Fibroblast of skin of left biceps (primary cell): ENCODE results near the gene RASGRP3.
"Not testable (repeated sequence)": the region's sequence is repeated elsewhere in the genome, so short reads cannot be mapped to it uniquely, and the experiment has no call there.

Experiments
- DNase-seq, 2 experiments: peaks; one replicate each; pipeline ENCODE4 v3.0.0-alpha.2; 2013; ENCODE audit warnings: low read depth in 2 of 2

The RASGRP3 gene, protein sequence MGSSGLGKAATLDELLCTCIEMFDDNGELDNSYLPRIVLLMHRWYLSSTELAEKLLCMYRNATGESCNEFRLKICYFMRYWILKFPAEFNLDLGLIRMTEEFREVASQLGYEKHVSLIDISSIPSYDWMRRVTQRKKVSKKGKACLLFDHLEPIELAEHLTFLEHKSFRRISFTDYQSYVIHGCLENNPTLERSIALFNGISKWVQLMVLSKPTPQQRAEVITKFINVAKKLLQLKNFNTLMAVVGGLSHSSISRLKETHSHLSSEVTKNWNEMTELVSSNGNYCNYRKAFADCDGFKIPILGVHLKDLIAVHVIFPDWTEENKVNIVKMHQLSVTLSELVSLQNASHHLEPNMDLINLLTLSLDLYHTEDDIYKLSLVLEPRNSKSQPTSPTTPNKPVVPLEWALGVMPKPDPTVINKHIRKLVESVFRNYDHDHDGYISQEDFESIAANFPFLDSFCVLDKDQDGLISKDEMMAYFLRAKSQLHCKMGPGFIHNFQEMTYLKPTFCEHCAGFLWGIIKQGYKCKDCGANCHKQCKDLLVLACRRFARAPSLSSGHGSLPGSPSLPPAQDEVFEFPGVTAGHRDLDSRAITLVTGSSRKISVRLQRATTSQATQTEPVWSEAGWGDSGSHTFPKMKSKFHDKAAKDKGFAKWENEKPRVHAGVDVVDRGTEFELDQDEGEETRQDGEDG

DNA sequence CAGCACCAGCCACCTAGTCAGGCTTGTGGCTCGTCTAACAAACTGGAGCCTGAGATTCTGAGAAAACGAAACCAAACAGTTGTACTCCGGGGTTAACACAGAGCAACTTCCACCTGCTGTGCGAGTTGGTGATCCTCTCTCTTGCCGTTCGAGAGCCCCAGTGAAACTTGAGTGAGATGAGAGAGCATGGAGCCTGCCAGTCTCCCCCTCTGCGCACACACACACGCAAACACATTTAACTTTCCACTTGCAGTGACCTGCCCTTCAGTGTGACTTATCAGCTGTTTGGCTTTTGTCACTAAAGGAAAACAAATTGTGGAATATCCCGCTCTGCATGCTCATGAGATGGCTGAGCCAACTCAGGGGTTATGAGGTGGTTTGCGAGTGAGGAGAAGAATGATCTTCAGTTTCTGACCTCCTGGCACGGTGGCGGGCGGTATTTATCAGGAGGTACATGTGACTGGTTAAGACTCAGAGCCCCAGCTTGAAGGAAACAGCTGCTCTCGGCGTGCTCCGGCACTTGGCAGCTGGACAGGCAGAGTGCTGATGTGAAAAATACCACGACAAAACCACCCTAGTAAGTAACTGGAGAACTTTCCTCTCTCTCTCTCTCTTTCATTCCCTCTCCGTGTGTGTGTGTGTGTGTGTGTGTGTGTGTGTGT, at the start of gene RASGRP3:
Gene RASGRP3, plus strand, starts transcription at position 519 of the 662 bp plus-strand sequence. CDS start 38,488 bp downstream, outside the sequence.
- DNase-seq, result peak; percentile 82 to 87

DNA sequence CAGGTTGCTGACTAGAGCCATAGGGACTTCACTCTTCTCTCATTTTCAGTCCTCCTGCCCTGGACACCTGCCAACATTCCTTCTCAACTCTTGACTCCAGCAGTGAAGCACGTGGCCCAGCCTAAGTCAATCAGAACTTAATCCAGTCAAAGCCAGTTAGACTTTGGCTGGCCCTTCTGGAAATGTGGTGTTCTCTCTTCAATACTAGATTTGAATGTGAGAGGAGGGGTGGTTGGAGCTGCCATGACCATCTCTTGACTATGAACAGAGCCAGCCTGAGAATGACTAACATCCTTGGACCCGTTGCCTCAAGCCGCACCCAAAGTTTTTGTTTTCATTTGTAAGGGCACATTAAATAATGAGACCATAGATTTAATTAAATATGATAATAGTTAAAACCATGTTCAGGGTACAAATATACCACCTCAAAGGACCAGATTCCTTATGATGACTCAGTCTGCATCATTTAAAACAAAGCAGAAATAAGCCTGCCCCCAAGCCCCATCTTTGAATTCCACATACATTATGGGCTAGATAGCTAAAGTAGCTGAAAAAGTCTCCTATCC, 49.7 kb upstream of the RASGRP3 start:
- DNase-seq, result peak in 1 of 2 experiments; percentile 30

DNA sequence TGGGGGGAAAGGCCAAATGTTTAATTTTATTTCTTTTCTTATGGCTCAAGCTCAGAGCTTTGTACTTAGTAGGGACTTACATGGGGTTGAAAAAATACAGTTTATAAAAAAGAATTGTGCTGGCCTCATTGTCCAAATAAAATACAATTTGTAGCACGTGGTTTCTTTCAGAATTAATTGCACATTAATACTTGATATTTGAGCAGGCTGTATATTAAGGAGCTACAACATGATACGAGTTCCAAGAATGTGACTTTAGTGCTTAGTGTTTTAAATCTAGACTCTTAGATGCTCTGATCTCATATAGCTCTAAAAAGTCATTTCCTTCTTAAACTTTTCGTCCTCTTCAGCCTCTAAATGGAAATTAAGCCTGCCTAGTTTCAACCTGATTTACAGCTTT, 46.4 kb upstream of the RASGRP3 start:
- DNase-seq, result no peak

DNA sequence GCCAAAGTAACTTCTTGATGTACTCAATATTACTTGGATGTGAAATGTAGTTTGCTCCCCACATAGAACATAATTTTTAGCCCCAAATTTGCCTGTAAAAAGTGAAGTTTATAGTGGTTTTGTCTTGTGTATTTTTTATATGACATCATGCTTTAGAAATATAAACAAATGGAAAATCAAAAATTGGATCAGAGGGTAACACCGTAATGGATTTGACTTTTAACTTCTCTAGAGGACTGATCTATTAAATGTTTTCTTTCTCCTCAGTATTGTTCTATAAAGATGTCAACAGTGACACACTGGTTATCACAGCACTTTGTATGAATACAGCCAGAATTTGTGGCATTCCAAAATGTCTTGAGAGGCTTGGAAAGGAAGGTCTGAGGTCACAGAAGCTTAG, 45.6 kb upstream of the RASGRP3 start:
- no peak for DNase-seq

DNA sequence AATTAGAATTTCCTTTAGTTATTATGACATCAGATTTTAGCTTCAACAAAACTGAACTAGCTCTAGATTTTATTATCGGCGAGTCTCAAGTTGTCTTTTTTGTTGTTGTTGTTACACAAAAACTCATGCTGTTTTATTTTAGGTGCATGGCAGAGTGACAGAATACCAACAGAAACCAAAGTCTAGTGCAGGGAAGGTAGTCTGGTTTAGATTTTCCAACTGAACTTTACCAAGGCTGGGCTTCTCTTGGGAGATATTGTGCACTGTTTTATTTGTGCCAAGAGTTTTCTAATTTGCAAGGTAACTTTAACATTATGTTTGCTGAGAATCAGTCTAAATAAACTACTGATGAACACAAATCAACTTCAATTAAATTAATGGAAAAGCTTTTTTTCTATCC, 43.6 kb upstream of the RASGRP3 start:
- no peak for DNase-seq

DNA sequence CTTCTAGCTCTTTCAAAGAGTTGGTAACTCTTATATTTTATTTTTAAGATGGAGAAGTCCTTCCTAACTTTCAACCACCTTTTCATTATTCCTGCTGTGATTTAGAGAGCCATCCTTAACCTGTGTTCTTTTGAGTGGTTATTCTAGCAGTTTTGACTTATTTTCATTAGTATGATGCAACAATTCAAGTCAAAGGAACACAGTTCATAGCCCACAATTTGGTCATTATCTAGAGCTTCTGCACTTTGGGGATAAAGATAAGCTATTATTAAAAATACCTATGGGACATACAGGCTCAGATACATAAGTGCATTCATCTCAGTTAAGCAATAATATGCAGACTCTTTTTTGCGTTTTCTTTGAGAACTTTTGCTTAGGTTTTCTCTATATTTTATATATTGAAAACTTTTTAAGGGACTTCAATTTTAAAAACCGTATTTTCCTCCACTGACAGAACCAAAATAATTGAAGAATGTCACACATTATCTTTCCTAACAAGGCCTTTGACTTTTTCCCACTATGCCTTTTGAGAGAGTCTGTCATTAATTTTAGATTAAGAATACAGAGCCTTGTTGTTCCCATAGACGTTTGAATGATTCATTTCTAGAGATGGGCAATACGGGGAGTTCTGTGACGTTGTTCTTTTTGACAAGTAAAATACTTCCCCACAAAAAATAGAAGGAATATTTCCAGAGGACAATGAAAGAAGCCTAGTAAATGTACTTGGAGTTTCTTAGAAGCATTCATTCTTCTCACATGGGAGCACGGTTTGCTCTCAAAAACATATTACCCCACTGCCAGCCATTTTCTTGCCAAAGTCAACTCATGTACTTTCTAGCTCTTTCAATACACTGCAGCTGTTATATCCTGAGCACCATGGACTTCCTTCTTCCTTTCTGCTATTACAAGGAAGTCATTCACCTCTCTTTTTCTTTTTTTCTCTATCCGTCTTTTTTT, 42.9 kb upstream of the RASGRP3 start:
- DNase-seq, result no peak

DNA sequence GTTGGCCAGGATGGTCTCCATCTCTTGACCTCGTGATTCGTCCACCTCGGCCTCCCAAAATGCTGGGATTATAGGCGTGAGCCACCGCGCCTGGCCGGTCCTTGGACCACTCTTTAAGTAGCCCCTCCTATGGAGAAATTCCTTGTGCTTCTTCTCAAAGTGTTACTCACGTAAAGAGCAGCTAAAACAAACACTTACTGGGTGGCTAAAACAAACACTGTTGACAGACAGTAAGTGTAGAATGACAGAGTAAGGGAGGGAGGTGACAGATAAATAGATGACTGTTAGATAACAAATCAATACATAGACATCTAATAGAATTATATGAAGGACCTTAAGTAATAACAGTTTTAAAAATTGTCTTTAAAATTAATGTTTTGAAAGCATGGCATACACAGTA, 40.9 kb upstream of the RASGRP3 start:
- no peak for DNase-seq

DNA sequence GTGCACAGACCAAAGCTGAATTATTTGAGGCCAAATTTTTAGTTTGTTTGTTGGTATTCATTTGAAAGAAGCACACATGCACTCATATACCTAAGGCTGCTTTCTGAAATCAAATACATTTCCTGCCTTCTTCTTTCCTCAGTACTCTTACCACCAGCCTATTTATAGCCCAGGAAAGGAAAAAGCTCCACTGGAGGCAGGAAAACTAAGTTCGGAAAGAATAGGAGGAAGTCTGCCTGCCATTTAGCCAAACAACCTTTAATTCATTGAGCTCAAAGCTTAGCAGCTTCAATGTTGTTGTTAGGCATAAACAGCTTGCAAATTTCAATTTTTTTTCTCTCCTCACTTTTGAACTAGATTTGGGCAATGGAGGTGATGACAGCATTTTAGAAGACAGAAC, 40.4 kb upstream of the RASGRP3 start:
- no peak for DNase-seq

DNA sequence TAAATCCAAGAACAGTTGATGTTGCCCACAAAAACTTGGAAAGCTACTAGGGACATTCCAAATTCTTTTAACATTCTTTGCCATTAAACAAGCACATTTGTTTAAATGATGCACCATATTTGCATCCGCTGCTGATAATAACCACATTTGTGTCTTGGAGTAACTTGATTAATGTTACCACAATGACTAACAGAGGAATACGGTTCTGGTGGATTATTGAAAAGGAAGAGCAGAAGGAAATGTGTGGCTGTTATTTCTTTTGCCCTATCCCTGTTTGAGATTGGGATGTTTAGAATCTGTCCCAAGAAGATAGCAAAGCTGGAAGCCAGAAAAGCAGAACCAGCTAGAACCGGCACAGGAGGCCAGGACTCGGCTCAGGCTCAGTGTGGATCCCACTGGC, 39.2 kb upstream of the RASGRP3 start:
- DNase-seq, result peak; percentile 95

DNA sequence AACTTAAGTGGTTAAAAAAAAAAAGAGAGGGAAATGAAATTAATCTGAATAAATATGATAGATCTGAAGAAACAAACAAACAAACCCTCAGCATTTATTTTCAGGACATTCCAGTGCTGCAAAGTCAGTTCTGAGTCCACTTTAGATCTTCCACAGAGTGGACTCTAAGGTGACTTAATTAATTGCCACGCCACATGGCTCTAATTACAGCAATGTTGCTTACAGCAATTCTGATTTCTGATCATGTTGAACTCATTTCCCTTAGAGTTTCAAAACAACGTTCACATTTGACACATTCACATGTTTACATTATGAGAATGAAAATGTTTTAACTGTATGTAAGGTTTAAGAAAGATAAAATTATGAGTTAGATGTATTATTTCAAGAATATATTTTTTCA, 38.6 kb upstream of the RASGRP3 start:
- no peak for DNase-seq

DNA sequence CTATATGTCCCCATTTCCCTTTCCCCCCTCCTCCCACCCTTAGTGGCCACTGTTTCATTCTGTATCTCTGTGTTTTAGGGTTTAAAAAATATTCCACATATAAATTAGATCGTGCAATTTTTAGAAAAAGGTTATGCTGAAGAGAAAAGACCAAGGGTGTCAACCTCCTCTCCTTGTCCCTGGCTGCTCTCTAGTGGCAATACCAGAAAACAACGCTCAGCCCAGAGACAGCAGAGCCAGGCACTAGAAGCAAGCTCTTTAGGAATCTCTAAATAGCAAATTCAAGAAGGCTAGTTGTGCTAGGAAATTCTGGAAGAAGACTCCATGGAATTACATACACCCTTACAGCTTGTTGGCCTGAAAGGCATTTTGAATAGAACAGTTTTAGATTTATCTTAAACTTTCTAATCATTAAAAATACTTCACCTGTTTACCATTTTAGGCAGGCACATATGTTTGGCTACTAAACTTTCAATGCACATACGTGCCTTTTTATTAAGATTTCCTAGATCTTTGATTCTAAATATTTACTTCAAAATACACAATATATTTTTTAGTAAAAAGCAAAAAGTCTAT, 35.1 kb upstream of the RASGRP3 start:
- peak in 1 of 2 experiments; percentile 36 for DNase-seq

DNA sequence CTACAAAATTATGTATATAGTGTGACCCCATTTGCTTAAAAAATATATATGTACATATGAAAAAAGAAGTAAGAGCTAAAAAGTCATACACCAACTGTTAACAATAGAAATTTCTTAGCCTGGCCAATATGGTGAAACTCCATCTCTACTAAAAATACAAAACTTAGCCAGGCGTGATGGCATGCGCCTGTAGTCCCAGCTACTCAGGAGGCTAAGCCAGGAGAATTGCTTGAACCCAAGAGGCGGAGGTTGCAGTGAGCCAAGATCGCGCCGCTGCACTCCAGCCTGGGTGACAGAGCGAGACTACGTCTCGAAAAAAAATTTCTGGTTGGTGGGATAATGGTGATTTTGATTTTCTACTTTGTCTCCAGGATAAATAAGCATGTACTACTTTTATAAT, 34.4 kb upstream of the RASGRP3 start:
- not testable (repeated sequence) for DNase-seq

DNA sequence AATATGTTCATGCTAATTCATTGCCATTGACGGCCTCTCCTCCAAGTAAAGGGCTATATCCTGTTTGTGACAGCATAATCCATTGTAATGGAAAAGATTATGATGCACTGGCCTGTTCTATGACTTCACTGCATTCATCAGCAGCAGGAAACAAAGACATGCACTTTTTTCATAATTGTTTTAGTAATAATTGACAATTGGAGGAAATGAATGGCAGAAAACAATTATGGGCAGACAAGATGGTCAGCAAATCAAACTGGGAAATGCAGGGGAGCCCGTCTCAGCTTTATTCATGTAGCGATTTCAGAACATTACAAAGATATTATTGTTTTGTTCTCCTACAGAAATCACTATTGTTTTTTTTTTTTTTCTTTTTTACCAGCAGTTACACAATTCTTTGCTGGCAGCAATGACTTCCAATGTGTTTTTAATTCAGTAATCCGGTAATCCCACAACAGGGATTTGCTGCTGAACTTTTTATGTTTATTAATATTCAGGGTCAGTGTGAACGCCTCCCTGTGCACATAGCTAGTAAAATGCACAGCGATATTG, 33.8 kb upstream of the RASGRP3 start:
- no peak for DNase-seq

DNA sequence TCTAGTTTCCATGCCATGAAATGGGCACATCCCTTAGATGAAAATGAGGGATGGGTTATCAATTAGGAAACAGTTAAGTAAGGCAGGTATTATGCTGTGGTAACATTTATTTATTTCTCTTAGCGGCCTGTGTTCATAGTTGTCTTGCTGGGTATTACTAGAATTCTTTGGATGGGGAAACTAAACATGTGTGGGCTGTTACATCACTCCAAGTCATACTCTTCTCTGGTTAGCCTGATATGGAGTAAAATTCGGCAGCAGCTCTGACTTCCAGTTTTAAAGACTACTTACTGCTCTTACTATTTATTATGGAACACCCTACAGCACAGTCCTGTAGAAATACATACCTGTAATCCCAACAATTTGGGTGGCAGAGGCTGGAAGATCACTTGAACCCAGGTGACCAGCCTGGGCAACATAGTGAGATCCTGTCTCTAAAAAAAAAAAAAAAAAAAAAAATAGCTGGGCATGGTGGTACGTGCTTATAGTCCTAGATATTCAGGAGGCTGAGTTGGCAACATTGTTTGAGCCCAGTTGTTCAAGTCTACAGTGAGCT, 33.1 kb upstream of the RASGRP3 start:
- DNase-seq, result no peak

DNA sequence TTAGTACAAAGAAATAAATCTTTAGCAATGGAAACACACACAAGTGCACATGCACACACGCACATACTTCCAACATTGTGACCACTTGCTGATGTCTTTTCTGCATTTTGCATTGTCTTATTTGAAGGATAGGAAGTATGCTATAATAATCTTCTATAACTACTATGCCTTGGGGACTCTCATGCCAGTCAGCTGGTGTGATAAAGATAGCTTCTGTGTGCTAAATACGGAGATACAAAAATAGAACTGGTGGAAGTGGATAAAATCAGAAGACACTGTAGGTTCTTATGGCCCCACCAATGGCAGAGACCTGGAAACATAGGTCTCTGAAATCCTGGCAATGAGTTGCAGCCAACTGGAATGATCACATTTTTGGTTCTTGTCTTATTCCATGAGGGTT, 31.5 kb upstream of the RASGRP3 start:
- DNase-seq, result no peak

DNA sequence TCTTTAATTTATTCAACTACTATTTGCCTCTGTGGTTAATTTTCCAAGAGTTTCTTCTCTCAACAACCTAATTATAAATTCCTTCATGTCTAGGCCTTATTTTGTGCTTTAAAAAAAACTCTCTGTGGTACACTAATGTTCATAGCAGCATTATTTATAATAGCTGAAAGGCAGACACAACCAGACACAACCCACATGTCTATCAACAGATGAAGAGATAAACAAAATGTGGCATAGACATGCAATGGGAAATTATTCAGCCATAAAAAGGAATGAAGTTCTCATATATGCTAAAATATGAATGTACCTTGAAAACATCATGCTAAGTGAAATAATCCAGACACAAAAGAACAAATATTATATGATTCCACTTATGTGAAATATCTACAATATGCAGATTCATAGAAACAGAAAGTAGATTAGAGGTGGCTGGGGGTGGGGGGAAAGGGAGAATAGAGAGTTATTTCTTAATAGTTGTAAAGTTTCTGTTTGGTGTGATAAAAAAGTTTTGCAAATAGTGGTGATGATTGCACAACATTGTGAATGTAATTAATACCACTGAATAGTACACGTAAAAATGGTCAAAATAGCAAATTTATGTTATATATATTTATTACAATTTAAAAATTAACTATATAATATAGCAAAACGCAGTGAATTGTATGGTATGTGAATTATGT, 28.1 kb upstream of the RASGRP3 start:
- no peak for DNase-seq

DNA sequence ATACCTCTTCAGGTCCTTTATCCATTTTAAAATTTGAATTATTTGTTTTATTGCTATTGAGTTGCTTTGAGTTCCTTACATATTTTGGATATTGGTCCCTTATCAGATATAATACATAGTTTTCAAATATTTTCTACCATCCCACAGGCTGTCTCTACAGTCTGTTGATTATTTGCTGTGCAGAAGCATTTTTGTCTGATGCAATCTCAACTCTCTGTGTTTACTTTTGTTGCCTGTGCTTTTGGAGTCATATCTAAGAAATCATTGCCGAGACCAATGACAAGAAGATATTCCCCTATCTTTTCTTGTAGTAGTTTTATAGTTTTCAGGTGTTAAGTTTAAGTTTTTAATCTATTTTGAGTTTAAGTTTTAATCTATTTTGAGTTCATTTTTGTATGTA, 25.2 kb upstream of the RASGRP3 start:
- DNase-seq, result no peak

DNA sequence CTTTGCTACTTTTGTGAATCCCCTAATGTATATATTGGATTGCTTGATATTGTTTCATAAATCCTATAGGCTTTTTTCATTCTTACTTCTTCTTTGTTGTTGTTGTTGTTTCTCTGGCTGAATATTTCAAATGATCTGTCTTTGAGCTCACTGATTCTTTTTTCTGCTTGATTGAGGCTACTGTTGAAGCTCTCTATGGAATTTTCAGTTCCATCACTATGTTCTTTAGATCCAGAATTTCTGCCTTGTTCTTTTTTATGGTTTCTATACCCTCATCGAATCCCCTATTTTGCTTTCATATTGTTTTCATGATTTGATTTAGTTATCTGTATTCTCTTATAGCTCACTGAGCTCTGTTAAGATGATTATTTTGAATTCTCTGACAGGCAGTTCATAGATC, 24.6 kb upstream of the RASGRP3 start:
- no peak for DNase-seq

DNA sequence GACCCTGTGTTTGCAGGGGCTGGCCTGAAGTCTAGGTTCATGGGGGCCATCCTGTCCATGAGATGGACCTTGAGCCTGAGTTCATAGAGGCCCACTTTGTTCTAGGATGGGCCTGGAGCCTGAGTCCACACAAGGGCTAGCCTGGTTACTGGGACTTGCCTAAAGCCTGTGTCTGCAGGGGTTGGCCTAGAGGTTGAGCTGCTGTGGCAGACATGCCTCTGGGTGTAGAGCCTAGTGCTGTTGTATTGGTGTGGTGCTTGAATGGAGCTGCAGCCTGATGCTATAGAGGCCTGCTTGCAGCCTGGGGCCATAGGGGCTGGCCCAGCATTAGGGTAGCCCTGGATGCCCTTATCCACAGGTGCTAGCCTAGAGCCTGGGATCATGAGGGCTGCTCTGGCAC, 23.9 kb upstream of the RASGRP3 start:
- DNase-seq, result no peak
